SK-N-SH treated with all-trans-retinoic acid at 6 μM for 48 hours (cell line): Measurements from ENCODE around the gene STAC3.

Experiments used
- ATAC-seq: fragments of 200-7000 bp; cut with Tn5 transposase; 3 replicates; pipeline ENCODE4 v1.9.1; 2020; ENCODE audit warnings: mild to moderate bottlenecking, moderate library complexity
- ARNTL ChIP-seq: fragments of 450-650 bp; formaldehyde crosslinking; IDR thresholded peaks from 2 replicates; pipeline ENCODE4 v1.5.0; 2020; ENCODE audit warnings: low read depth, mild to moderate bottlenecking, moderate library complexity, borderline replicate concordance
- CSDC2 ChIP-seq: fragments of 250-450 bp; sonication (Bioruptor Pico); IDR thresholded peaks from 2 replicates; pipeline ENCODE4 v1.5.0; 2020; ENCODE audit warnings: mild to moderate bottlenecking, moderate library complexity
- RARB ChIP-seq: fragments of 250-450 bp; sonication (Bioruptor Pico); IDR thresholded peaks from 2 replicates; pipeline ENCODE4 v1.8.0; 2021; ENCODE audit warnings: mild to moderate bottlenecking, moderate library complexity
- TCF4 ChIP-seq: fragments of 250-450 bp; sonication (Bioruptor Pico); IDR thresholded peaks from 2 replicates; pipeline ENCODE4 v1.8.0; 2021; ENCODE audit warnings: mild to moderate bottlenecking, moderate library complexity, borderline replicate concordance
- TOX ChIP-seq: fragments of 250-450 bp; sonication (Bioruptor Pico); IDR thresholded peaks from 2 replicates; pipeline ENCODE4 v1.8.0; 2021; ENCODE audit warnings: mild to moderate bottlenecking, moderate library complexity, borderline replicate concordance
- ZFP30 ChIP-seq: fragments of 450-650 bp; formaldehyde crosslinking; IDR thresholded peaks from 2 replicates; pipeline ENCODE4 v1.5.0; 2022; ENCODE audit warnings: mild to moderate bottlenecking, moderate library complexity
- ZNF70 ChIP-seq: fragments of 450-650 bp; formaldehyde crosslinking; IDR thresholded peaks from 2 replicates; pipeline ENCODE4 v1.5.0; 2020; ENCODE audit warnings: mild to moderate bottlenecking, moderate library complexity
- TF ChIP-seq, protein P1 (sequence below): fragments of 250-450 bp; sonication (Bioruptor Pico); IDR thresholded peaks from 2 replicates; pipeline ENCODE4 v1.8.0; 2021; ENCODE audit warnings: low read depth, mild to moderate bottlenecking, moderate library complexity, borderline replicate concordance
- TF ChIP-seq, protein P2 (sequence below): fragments of 250-450 bp; sonication (Bioruptor Pico); IDR thresholded peaks from 2 replicates; pipeline ENCODE4 v1.5.0; 2020; ENCODE audit warnings: mild to moderate bottlenecking, moderate library complexity
- TF ChIP-seq, protein P3 (sequence below): fragments of 250-450 bp; sonication (Bioruptor Pico); IDR thresholded peaks from 2 replicates; pipeline ENCODE4 v1.8.0; 2020; ENCODE audit warnings: mild to moderate bottlenecking, moderate library complexity, borderline replicate concordance
- TF ChIP-seq, protein P4 (sequence below): fragments of 250-450 bp; sonication (Bioruptor Pico); IDR thresholded peaks from 2 replicates; pipeline ENCODE4 v1.5.1; 2021; ENCODE audit warnings: mild to moderate bottlenecking, moderate library complexity

STAC3 gene

DNA sequence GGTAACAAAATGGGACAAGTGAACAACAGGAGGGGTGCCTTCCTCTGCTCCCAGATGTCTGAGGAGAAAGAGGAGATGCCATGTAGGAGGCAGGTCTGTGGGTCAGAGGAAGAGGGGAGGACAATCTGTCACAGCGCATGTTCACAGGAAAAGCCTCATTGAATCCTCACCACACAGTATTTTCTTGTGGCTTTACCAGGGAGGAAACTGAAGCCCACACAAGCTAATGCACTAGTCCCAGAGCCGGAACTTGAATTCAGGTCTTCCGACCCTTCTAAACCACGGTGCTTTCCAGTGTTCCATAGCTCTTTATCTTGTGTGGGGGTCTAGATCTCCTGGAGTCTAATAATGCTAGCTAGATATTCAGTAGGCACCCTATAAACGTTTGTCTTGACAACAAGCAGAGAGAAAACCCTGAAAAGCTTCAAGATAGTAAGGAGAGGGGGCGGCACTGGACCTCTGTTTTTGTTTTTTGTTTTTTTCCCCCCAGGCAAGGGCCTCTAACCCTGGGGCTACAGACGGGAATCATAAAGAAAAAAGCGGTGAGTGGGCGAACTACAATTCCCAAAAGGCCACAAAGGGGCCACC lies 21.8 kb downstream of the STAC3 start (continued):
- TF ChIP-seq, protein P1, sequence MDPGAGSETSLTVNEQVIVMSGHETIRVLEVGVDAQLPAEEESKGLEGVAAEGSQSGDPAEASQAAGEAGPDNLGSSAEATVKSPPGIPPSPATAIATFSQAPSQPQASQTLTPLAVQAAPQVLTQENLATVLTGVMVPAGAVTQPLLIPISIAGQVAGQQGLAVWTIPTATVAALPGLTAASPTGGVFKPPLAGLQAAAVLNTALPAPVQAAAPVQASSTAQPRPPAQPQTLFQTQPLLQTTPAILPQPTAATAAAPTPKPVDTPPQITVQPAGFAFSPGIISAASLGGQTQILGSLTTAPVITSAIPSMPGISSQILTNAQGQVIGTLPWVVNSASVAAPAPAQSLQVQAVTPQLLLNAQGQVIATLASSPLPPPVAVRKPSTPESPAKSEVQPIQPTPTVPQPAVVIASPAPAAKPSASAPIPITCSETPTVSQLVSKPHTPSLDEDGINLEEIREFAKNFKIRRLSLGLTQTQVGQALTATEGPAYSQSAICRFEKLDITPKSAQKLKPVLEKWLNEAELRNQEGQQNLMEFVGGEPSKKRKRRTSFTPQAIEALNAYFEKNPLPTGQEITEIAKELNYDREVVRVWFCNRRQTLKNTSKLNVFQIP (CRISPR knock-in tag): no peak
- TF ChIP-seq, protein P2, sequence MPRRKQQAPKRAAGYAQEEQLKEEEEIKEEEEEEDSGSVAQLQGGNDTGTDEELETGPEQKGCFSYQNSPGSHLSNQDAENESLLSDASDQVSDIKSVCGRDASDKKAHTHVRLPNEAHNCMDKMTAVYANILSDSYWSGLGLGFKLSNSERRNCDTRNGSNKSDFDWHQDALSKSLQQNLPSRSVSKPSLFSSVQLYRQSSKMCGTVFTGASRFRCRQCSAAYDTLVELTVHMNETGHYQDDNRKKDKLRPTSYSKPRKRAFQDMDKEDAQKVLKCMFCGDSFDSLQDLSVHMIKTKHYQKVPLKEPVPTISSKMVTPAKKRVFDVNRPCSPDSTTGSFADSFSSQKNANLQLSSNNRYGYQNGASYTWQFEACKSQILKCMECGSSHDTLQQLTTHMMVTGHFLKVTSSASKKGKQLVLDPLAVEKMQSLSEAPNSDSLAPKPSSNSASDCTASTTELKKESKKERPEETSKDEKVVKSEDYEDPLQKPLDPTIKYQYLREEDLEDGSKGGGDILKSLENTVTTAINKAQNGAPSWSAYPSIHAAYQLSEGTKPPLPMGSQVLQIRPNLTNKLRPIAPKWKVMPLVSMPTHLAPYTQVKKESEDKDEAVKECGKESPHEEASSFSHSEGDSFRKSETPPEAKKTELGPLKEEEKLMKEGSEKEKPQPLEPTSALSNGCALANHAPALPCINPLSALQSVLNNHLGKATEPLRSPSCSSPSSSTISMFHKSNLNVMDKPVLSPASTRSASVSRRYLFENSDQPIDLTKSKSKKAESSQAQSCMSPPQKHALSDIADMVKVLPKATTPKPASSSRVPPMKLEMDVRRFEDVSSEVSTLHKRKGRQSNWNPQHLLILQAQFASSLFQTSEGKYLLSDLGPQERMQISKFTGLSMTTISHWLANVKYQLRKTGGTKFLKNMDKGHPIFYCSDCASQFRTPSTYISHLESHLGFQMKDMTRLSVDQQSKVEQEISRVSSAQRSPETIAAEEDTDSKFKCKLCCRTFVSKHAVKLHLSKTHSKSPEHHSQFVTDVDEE (CRISPR knock-in tag): no peak
- TF ChIP-seq RARB (CRISPR knock-in tag) (no peak), TOX (CRISPR knock-in tag) (no peak), ZFP30 (CRISPR knock-in tag) (no peak)

DNA sequence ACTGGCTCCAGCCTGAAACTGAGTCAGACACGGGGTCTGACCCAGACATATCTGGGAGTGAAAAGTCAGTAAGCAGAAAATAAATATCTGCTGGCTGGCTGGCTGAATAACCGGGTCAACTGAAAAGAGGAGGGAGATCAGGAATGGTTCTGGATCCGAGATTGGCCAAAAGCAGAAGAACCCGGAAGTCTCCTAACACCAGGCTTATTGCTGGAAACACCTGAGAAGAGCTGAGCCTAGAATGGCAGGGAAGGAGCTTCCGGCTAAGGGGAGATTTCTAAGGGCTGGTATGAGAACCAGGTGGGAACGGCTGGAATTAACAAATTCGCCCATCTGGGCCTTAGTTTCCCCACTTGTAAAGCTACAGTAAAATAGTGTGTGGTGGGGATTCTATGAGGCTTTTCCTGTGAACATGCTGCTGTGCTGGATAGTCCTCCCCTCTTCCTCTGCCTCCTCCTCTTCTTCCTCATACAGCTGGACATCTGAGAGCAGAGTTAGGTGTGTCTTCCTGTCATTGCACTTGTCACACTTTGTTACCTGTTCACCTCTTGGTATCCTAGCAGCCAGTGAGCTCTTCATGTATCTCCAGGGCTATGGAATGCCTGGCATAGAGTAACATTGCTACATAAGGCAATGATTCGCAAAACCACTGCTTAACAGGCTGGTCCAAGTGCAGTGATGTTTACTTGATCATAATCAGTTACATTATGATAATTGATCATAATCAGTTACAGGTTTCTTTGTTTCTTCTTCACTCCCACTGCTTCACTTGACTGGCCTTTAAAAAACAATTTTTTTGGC lies 23.5 kb downstream of the STAC3 start:
- TF ChIP-seq, protein P1 (CRISPR knock-in tag): no peak
- TF ChIP-seq, protein P3, sequence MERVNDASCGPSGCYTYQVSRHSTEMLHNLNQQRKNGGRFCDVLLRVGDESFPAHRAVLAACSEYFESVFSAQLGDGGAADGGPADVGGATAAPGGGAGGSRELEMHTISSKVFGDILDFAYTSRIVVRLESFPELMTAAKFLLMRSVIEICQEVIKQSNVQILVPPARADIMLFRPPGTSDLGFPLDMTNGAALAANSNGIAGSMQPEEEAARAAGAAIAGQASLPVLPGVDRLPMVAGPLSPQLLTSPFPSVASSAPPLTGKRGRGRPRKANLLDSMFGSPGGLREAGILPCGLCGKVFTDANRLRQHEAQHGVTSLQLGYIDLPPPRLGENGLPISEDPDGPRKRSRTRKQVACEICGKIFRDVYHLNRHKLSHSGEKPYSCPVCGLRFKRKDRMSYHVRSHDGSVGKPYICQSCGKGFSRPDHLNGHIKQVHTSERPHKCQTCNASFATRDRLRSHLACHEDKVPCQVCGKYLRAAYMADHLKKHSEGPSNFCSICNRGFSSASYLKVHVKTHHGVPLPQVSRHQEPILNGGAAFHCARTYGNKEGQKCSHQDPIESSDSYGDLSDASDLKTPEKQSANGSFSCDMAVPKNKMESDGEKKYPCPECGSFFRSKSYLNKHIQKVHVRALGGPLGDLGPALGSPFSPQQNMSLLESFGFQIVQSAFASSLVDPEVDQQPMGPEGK (CRISPR knock-in tag): no peak
- TF ChIP-seq CSDC2 (CRISPR knock-in tag): no peak
- TF ChIP-seq ZNF70 (CRISPR knock-in tag): no peak
- TF ChIP-seq, protein P2 (CRISPR knock-in tag): no peak
- TF ChIP-seq ZFP30 (CRISPR knock-in tag): no peak
- TF ChIP-seq ARNTL (CRISPR knock-in tag): no peak
- TF ChIP-seq TCF4 (CRISPR knock-in tag): no peak
- TF ChIP-seq RARB (CRISPR knock-in tag): no peak
- TF ChIP-seq, protein P4, sequence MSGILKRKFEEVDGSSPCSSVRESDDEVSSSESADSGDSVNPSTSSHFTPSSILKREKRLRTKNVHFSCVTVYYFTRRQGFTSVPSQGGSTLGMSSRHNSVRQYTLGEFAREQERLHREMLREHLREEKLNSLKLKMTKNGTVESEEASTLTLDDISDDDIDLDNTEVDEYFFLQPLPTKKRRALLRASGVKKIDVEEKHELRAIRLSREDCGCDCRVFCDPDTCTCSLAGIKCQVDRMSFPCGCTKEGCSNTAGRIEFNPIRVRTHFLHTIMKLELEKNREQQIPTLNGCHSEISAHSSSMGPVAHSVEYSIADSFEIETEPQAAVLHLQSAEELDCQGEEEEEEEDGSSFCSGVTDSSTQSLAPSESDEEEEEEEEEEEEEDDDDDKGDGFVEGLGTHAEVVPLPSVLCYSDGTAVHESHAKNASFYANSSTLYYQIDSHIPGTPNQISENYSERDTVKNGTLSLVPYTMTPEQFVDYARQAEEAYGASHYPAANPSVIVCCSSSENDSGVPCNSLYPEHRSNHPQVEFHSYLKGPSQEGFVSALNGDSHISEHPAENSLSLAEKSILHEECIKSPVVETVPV: no peak
- no peak for ATAC-seq

DNA sequence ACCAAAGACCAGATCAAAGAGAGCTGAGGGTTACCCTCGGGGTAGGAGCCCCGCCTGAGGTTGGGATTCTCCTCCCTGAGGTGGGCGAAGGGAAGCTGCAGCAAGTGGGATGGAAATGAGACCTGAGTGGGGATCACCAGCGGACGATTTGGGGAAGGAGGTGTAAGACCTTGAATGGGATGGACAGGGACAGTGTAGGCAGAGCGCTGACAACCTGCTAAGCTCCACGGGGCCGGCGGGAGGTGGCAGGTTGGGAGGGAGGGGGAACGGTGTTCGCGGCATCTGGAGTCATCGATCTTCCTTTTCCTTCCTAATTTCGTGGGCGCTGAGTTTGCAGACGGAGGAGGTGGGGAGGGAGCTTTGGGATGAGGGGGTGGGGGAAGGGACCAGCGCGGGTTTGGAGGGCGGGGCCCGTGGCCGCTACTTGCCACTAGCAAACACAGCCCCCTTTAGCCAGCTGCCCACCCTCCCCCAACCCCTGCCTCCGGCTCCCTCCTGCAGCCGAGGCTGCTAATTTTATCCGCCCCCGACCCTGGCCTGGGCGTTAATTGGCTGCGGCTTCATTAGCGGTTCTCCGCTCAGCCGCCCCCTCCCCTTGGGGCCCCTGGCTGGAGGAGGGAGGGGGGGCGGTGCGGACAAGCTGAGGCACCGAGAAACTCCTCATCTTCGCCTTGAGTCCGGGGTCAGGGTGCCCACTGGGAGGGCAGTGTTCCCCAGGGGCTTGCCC lies 24.2 kb downstream of the STAC3 start:
- no peak for ATAC-seq
- TF ChIP-seq ZFP30 (CRISPR knock-in tag): no peak
